Ishikawa (cell line): ENCODE measurements around the gene CFLAR.

Source experiments
- CEBPB ChIP-seq: IDR thresholded peaks from 2 replicates; pipeline ENCODE4 v1.6.1; 2012
- CREB1 ChIP-seq: IDR thresholded peaks from 2 replicates; pipeline ENCODE4 v1.6.1; 2012; ENCODE audit warnings: low read depth
- EGR1 ChIP-seq: IDR thresholded peaks from 2 replicates; pipeline ENCODE4 v1.6.1; 2012
- EP300 ChIP-seq: IDR thresholded peaks from 2 replicates; pipeline ENCODE4 v1.6.1; 2012; ENCODE audit warnings: borderline replicate concordance
- FOXM1 ChIP-seq: IDR thresholded peaks from 2 replicates; pipeline ENCODE4 v1.6.1; 2012; ENCODE audit warnings: low read depth, borderline replicate concordance
- MAX ChIP-seq: IDR thresholded peaks from 2 replicates; pipeline ENCODE4 v1.6.1; 2012
- NFIC ChIP-seq: IDR thresholded peaks from 2 replicates; pipeline ENCODE4 v1.6.1; 2012
- RAD21 ChIP-seq: IDR thresholded peaks from 2 replicates; pipeline ENCODE4 v1.6.1; 2012; ENCODE audit warnings: low read depth
- TAF1 ChIP-seq: IDR thresholded peaks from 2 replicates; pipeline ENCODE4 v1.6.1; 2012; ENCODE audit warnings: low read depth, mild to moderate bottlenecking
- TCF12 ChIP-seq: IDR thresholded peaks from 2 replicates; pipeline ENCODE4 v1.6.1; 2012; ENCODE audit warnings: low read depth
- TEAD4 ChIP-seq: IDR thresholded peaks from 2 replicates; pipeline ENCODE4 v1.6.1; 2012
- YY1 ChIP-seq: IDR thresholded peaks from 2 replicates; pipeline ENCODE4 v1.6.1; 2012; ENCODE audit warnings: low read depth
- ZBTB7A ChIP-seq: IDR thresholded peaks from 2 replicates; pipeline ENCODE4 v1.6.1; 2012; ENCODE audit warnings: low read depth
- TF ChIP-seq, protein P1 (sequence below): IDR thresholded peaks from 2 replicates; pipeline ENCODE4 v1.6.1; 2012; ENCODE audit warnings: low read depth, mild to moderate bottlenecking
- TF ChIP-seq, protein P2 (sequence below): IDR thresholded peaks from 2 replicates; pipeline ENCODE4 v1.6.1; 2012

Gene CFLAR

GRCh38 chr2:201148434-201148990, 32.5 kb downstream of the CFLAR start:
- TF ChIP-seq, protein P1, sequence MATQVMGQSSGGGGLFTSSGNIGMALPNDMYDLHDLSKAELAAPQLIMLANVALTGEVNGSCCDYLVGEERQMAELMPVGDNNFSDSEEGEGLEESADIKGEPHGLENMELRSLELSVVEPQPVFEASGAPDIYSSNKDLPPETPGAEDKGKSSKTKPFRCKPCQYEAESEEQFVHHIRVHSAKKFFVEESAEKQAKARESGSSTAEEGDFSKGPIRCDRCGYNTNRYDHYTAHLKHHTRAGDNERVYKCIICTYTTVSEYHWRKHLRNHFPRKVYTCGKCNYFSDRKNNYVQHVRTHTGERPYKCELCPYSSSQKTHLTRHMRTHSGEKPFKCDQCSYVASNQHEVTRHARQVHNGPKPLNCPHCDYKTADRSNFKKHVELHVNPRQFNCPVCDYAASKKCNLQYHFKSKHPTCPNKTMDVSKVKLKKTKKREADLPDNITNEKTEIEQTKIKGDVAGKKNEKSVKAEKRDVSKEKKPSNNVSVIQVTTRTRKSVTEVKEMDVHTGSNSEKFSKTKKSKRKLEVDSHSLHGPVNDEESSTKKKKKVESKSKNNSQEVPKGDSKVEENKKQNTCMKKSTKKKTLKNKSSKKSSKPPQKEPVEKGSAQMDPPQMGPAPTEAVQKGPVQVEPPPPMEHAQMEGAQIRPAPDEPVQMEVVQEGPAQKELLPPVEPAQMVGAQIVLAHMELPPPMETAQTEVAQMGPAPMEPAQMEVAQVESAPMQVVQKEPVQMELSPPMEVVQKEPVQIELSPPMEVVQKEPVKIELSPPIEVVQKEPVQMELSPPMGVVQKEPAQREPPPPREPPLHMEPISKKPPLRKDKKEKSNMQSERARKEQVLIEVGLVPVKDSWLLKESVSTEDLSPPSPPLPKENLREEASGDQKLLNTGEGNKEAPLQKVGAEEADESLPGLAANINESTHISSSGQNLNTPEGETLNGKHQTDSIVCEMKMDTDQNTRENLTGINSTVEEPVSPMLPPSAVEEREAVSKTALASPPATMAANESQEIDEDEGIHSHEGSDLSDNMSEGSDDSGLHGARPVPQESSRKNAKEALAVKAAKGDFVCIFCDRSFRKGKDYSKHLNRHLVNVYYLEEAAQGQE: no peak
- TF ChIP-seq TAF1 (no peak), CEBPB (no peak), YY1 (no peak), CREB1 (no peak), EP300 (no peak), RAD21 (no peak)

- TF ChIP-seq CEBPB (no peak), EP300 (no peak), FOXM1 (no peak), EGR1 (no peak), NFIC (no peak), RAD21 (no peak), CREB1 (no peak), TCF12 (no peak), YY1 (no peak), TAF1 (no peak), ZBTB7A (no peak), TEAD4 (no peak), MAX (no peak)
- TF ChIP-seq, protein P2, sequence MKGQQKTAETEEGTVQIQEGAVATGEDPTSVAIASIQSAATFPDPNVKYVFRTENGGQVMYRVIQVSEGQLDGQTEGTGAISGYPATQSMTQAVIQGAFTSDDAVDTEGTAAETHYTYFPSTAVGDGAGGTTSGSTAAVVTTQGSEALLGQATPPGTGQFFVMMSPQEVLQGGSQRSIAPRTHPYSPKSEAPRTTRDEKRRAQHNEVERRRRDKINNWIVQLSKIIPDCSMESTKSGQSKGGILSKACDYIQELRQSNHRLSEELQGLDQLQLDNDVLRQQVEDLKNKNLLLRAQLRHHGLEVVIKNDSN: no peak
- TF ChIP-seq, protein P1: no peak
These were observed 33.3 kb downstream of the CFLAR start for GRCh38 chr2:201149064-201149820.

DNA sequence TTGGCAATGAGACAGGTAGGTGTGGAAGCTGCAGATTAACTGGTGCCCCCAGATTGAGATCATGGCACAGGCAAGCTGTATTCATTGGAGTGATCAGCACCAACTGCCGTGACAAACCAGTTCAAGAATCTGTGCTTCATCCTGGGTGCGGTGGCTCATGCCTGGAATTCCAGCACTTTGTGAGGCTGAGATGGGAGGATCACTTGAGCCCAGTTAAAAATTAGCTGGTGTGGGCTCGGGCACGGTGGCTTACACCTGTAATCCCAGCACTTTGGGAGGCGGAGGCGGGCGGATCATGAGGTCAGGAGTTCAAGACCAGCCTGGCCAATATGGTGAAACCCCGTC, 33.8 kb downstream of the CFLAR start:
- TF ChIP-seq TEAD4: peak; percentile 76

DNA sequence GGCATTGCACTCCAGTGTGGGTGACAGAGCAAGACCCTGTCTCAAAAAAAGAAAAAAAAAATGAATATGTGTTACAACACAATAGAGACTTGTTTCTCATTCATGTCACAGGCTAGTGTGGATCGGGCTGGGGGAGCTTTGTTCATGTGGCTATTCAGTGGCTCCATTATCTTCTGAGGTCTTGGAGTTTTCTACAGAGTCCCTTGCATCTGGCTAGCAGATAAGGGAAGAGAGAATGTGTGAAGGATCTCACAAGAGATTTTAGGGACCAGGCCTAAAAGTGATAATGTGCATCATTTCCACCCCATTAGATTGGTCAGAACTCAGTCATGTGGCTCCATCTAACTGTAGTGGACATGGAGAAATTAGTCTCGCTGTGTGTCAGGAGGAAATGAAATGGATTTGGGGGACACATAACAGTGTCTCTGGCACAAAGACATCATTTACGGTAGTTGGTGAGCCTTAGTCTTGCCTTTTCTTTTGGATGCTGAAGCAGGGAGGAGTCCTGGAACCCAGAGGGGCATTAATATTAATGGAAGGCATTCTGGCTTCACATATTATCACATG, 34.6 kb downstream of the CFLAR start:
- TF ChIP-seq YY1: no peak
- TF ChIP-seq, protein P2: no peak
- TF ChIP-seq EGR1: no peak
- no peak for TF ChIP-seq TEAD4
- no peak for TF ChIP-seq NFIC
- TF ChIP-seq ZBTB7A: no peak
- no peak for TF ChIP-seq CEBPB
- TF ChIP-seq TCF12: no peak
- TF ChIP-seq TAF1: no peak
- TF ChIP-seq CREB1: no peak
- no peak for TF ChIP-seq EP300
- TF ChIP-seq RAD21: no peak
- TF ChIP-seq MAX: no peak
- TF ChIP-seq FOXM1: no peak
- TF ChIP-seq, protein P1: no peak
